OCI-LY3 (cell line): ENCODE results near the gene SHC3.

Source experiments
- H2AFZ ChIP-seq: fragments of 200-600, 300-600 bp; shearing (Covaris generic); 2 replicates; pipeline ENCODE4 v1.6.0; 2014; ENCODE audit warnings: antibody characterized with exemption, low read depth, low read length
- H3K27ac ChIP-seq: fragments of 200-600, 300-600 bp; sonication (generic); 2 replicates; pipeline ENCODE4 v1.5.1; 2014; ENCODE audit warnings: mild to moderate bottlenecking, low read length, moderate library complexity, mixed read lengths
- H3K27me3 ChIP-seq: fragments of 200-600, 300-600 bp; sonication (generic); 2 replicates; pipeline ENCODE4 v1.6.1; 2014; ENCODE audit warnings: low read depth, low read length, mixed read lengths
- H3K36me3 ChIP-seq: fragments of 200-600, 300-600 bp; sonication (generic); replicated peaks from 2 replicates; pipeline ENCODE3; 2014; ENCODE audit warnings: low read depth, low read length, mixed read lengths
- H3K4me1 ChIP-seq: fragments of 300-600, 200-600 bp; sonication (generic); 2 replicates; pipeline ENCODE4 v1.6.1; 2014; ENCODE audit warnings: low read length, mixed read lengths
- H3K4me2 ChIP-seq: fragments of 200-600, 300-600 bp; sonication (generic); 2 replicates; pipeline ENCODE4 v1.6.1; 2014; ENCODE audit warnings: low read length, mixed read lengths
- H3K4me3 ChIP-seq: fragments of 300-600, 200-600 bp; sonication (generic); 2 replicates; pipeline ENCODE4 v1.5.1; 2014; ENCODE audit warnings: antibody characterized with exemption, mild to moderate bottlenecking, low read length, moderate library complexity
- H3K79me2 ChIP-seq: fragments of 300-600, 200-600 bp; shearing (Covaris generic); 2 replicates; pipeline ENCODE4 v1.6.1; 2014; ENCODE audit warnings: mild to moderate bottlenecking, low read length, mixed read lengths
- H3K9ac ChIP-seq: fragments of 300-600, 200-600 bp; shearing (Covaris generic); 2 replicates; pipeline ENCODE4 v1.6.0; 2014; ENCODE audit warnings: mild to moderate bottlenecking, low read length, moderate library complexity
- H3K9me3 ChIP-seq: fragments of 200-600, 300-600 bp; shearing (Covaris generic); 2 replicates; pipeline ENCODE4 v1.6.1; 2014; ENCODE audit warnings: low read length, mixed read lengths; ENCODE audit not compliant: insufficient read depth
- H4K20me1 ChIP-seq: fragments of 200-600, 300-600 bp; sonication (generic); 2 replicates; pipeline ENCODE4 v1.6.1; 2016; ENCODE audit warnings: low read length, mixed read lengths; ENCODE audit not compliant: insufficient read depth
- CTCF ChIP-seq: fragments of 200-600, 300-600 bp; sonication (generic); IDR thresholded peaks from 2 replicates; pipeline ENCODE4 v1.5.1; 2014; ENCODE audit warnings: antibody characterized with exemption, low read length, low read depth
- EZH2phosphoT487 ChIP-seq: fragments of 200-600 bp; shearing (Covaris generic); IDR thresholded peaks from 2 replicates; pipeline ENCODE4 v1.6.1; 2018; ENCODE audit warnings: antibody characterized with exemption, mixed run types, low read depth

Gene SHC3

DNA sequence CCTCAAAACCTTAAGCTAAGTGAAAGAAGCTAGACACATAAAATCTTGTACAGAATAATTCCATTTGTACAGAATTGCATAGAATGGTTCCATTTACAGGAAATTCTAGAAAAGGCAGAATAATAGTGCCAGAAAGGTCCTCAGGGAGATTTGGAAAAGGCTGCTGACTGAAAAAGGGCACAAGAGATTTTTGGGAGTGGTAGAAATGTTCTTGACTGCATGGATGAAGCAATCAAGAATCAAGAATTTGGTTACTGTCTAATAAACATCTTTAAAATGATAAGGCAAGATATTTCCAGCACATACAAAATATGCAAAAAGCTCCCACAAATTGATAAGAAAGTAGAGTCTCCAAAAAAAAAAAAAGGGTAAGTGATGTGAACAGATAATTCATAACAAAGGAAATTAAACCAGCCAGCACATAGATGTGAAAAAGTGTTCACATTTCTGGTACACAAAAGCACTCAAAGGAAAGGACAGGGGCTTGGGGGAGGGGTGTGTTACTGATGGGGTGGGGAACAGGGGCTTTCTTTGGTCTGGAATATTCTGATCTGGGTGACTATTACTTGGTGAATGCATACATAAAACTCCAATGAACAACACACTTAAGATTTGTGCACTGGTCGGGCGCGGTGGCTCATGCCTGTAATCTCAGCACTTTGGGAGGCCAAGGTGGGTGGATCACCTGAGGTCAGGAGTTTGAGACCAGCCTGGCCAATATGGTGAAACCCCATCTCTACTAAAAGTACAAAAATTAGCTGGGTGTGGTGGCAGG lies 85.2 kb downstream of the SHC3 start:
- peaks cover 5% of the 10 kb centered on the region; the same call in 1 of the 2 replicates for H3K4me1 ChIP-seq
- no peak overlapping the region for H3K4me2 ChIP-seq
- H4K20me1 ChIP-seq, result no peaks in the 10 kb centered on the region
- H3K27ac ChIP-seq, result no peak overlapping the region
- no peak overlapping the region for H3K4me3 ChIP-seq
- H3K36me3 ChIP-seq, result no peaks in the 10 kb centered on the region
- no peaks in the 10 kb centered on the region for H3K27me3 ChIP-seq
- no peaks in the 10 kb centered on the region for H3K79me2 ChIP-seq
- no peak overlapping the region for H3K9ac ChIP-seq
- no peak overlapping the region for H2AFZ ChIP-seq
- TF ChIP-seq EZH2phosphoT487, result no peak
- no peak for TF ChIP-seq CTCF
- H3K9me3 ChIP-seq, result no peaks in the 10 kb centered on the region

GRCh38 chr9:89089176-89089575 lies 89.4 kb downstream of the SHC3 start:
- Histone ChIP-seq H3K9ac (no peak overlapping the region), H3K9me3 (no peaks in the 10 kb centered on the region), H3K79me2 (no peaks in the 10 kb centered on the region), H3K4me3 (no peak overlapping the region), H3K4me1 (peaks cover 5% of the 10 kb centered on the region; the same call in 1 of the 2 replicates), H3K27ac (no peak overlapping the region), H3K27me3 (no peaks in the 10 kb centered on the region), H3K4me2 (no peak overlapping the region), H4K20me1 (no peaks in the 10 kb centered on the region), H2AFZ (no peak overlapping the region), H3K36me3 (no peaks in the 10 kb centered on the region)
- TF ChIP-seq EZH2phosphoT487, result no peak
- TF ChIP-seq CTCF, result no peak

GRCh38 chr9:89083626-89084025 lies 95.0 kb downstream of the SHC3 start:
- no peak overlapping the region for H2AFZ ChIP-seq
- H3K36me3 ChIP-seq, result no peaks in the 10 kb centered on the region
- H3K79me2 ChIP-seq, result no peaks in the 10 kb centered on the region
- TF ChIP-seq EZH2phosphoT487 (no peak), CTCF (no peak)
- no peak overlapping the region for H3K27ac ChIP-seq
- no peak overlapping the region for H3K9ac ChIP-seq
- H3K4me1 ChIP-seq, result no peaks in the 10 kb centered on the region
- H3K27me3 ChIP-seq, result peaks cover 11% of the 10 kb centered on the region; the same call in 1 of the 2 replicates
- no peaks in the 10 kb centered on the region for H4K20me1 ChIP-seq
- H3K4me3 ChIP-seq, result no peak overlapping the region
- H3K9me3 ChIP-seq, result no peaks in the 10 kb centered on the region
- H3K4me2 ChIP-seq, result no peak overlapping the region

DNA sequence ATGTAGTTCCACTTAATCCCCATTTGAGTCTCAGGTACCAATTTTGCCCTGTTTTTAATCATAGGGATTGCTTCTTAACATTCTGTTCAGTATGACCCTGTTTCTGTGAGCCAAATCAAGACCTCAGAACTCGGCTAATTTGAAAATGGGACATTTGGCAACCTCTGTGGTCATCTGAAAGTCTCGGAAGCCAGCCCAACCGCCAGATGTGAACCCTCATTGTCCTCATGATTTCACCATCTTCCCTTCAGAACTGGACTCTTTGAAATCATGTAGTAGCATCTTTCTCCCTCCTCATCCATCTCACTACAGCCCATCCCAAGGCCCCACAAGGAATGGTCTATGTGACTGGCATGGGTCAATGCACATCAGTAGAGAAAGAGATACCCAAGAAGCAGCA lies 98.4 kb downstream of the SHC3 start:
- Histone ChIP-seq H4K20me1 (no peaks in the 10 kb centered on the region), H3K4me1 (peaks cover 6% of the 10 kb centered on the region), H3K4me2 (no peak overlapping the region), H3K4me3 (no peak overlapping the region), H2AFZ (no peak overlapping the region), H3K9ac (no peak overlapping the region), H3K79me2 (no peaks in the 10 kb centered on the region), H3K9me3 (no peaks in the 10 kb centered on the region), H3K36me3 (no peaks in the 10 kb centered on the region), H3K27me3 (peaks cover 17% of the 10 kb centered on the region), H3K27ac (no peak overlapping the region)
- TF ChIP-seq CTCF (no peak), EZH2phosphoT487 (no peak)
